Measurements from ENCODE around the gene SUN5. TPM values are rescaled to one million over a fixed set of nuclear protein-coding genes. Genes with fewer than 3 reads are reported as not detected.

The SUN5 gene
- total and polyA plus RNA-seq, 2 donors (not counting 1 experiment from before 2014, with no cell fraction given), result not detected

- H3K4me2 ChIP-seq (replicated peaks; ENCODE audit: low read depth, low read length, poor library complexity, severe bottlenecking), result no peak within 1 kb of the TSS
- DNase-seq (no peak), ATAC-seq (ENCODE audit: low read depth) (no peak)
Measured at GRCh38 chr20:33007376-33008335, 3.4 kb upstream of the SUN5 start, which contains the start of gene BPIFB2. Gene BPIFB2, plus strand, starts transcription at chr20:33007704. Its CDS starts 871 bp downstream, at chr20:33008575.

More at GRCh38 chr20:33007376-33008335, 3.4 kb upstream of the SUN5 start, which contains the start of gene BPIFB2:
- WGBS (ENCODE audit: insufficient coverage), result 88% methylated on average over 11 of the region's 11 CpGs
- Histone ChIP-seq H3K9me3 (ENCODE audit: control extremely low read depth in 1 of 3, control insufficient read depth in 2 of 3, insufficient read depth in 1 of 3, low read length in 2 of 3) (peaks cover 0 to 13% (median 7%) of the 10 kb centered on the region in 3 donors), H2AFZ (ENCODE audit: insufficient read depth, low read depth, low read length, poor library complexity, severe bottlenecking) (no peak within 1 kb of the TSS), H3K9ac (ENCODE audit: low read length) (no peak within 1 kb of the TSS), H4K20me1 (ENCODE audit: control insufficient read depth, insufficient read depth, low read length, poor library complexity, severe bottlenecking) (no peaks in the 10 kb centered on the region), H3K27ac (ENCODE audit: low read length in 2 of 2) (no peak within 1 kb of the TSS), H3K4me1 (ENCODE audit: control insufficient read depth in 2 of 2, insufficient read depth in 2 of 2, low read length in 2 of 2) (no peaks in the 10 kb centered on the region), H3K79me2 (ENCODE audit: control insufficient read depth, insufficient read depth, low read length) (no peaks in the 10 kb centered on the region), H3K36me3 (replicated peaks in 1 of 2; ENCODE audit: control extremely low read depth in 1 of 2, control insufficient read depth in 1 of 2, extremely low read depth in 1 of 2, insufficient read depth in 2 of 2, low read length in 1 of 2) (no peaks in the 10 kb centered on the region), H3K4me3 (ENCODE audit: control extremely low read depth in 1 of 5, extremely low read depth in 1 of 5, insufficient read depth in 1 of 5, low read depth in 2 of 5, low read length in 4 of 5) (no peak within 1 kb of the TSS), H3K27me3 (replicated peaks in 1 of 4; ENCODE audit: control extremely low read depth in 1 of 4, control insufficient read depth in 3 of 4, insufficient read depth in 4 of 4, low read length in 3 of 4) (no peaks in the 10 kb centered on the region)
- intact Hi-C loops (cut with micrococcal nuclease), result no loop called here
- Mint-ChIP-seq H3K4me1 (peaks cover 2% of the 10 kb centered on the region), H3K27me3 (no peaks in the 10 kb centered on the region), H3K9me3 (ENCODE audit: insufficient read depth) (peaks cover 4% of the 10 kb centered on the region), H3K4me3 (no peak within 1 kb of the TSS), H3K27ac (no peak within 1 kb of the TSS)
- ChIA-PET CTCF (interaction anchor here (2.2 kb wide), 1 partner anchor 106 kb away, joined by 6 read pairs; no protein-coding TSS in a partner anchor), POLR2A (no interaction called here)
- TF ChIP-seq CTCF (IDR thresholded peaks at IDR 0.05) (no peak), EZH2 (IDR thresholded peaks at IDR 0.05; ENCODE audit: borderline replicate concordance, insufficient read depth, low read depth, low read length, poor library complexity, severe bottlenecking) (no peak)

Measured in B cell (primary cell).